Measurements from ENCODE around the gene WTAP.
"Not testable (repeated sequence)": the region's sequence is repeated elsewhere in the genome, so short reads cannot be mapped to it uniquely, and the experiment has no call there.

The WTAP gene

DNA sequence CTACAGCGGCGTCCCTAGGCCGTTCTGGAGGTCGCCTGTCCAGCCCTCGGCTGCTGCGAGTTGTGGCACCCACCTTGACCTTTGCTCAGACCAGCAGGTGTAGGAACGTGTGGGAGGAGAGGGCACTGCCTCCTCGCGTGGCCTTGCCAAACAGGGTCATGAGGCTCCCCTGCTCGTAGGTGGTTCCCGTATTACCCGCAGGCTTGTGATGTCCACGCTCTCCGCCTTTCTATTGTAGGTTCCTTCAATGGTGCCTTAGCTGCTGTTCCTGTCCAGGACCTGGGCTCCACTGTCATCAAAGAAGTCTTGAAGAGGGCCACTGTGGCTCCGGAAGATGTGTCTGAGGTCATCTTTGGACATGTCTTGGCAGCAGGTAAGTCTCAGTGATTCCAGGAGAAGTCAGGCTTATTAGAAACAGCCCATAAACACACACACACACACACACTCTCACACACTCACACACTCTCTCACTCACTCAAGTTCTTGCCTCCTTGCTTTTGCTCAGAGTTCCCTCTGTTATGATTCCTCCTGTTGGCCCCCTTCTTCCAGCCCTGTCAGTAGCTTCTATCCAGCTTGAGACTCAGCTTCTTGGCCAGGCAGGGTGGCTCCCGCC, 35.5 kb downstream of the WTAP start:
- FAIRE-seq = no peak

DNA sequence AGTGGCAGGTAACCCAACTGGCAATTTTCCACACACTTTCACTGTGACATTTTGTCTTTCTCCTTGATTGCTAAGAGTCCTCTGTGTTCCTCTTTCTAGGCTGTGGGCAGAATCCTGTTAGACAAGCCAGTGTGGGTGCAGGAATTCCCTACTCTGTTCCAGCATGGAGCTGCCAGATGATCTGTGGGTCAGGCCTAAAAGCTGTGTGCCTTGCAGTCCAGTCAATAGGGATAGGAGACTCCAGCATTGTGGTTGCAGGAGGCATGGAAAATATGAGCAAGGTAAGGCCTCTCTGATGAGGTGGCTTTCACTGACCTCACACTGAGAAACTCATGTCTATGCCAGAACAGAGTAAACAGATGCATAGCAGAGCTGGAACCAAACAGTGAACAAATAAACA, 39.6 kb downstream of the WTAP start:
- FAIRE-seq = no peak

DNA sequence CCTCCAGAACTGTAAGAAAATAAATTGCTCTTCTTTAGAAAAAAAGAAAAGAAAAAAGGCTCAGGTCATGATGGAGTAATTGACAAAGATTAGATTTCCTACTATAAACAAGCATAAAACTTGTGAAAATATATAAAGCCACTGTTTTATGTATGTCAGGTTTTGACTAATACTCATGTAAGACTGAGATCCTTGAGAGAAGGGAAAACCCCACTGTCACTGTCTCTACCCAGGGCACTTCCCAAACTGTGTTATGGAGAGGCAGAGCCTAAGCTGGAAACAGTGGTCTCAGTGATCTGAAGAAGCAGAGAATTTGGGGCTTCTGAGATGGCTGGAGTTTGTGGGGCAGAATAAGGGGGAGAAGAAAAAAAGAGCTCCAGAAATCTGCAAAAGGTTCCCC, 42.2 kb downstream of the WTAP start:
- no peak for FAIRE-seq

- no peak for FAIRE-seq
Observed at GRCh38 chr6:159772196-159772595, 44.9 kb downstream of the WTAP start.

GRCh38 chr6:159777240-159777904, 50.1 kb downstream of the WTAP start:
- FAIRE-seq = no peak

DNA sequence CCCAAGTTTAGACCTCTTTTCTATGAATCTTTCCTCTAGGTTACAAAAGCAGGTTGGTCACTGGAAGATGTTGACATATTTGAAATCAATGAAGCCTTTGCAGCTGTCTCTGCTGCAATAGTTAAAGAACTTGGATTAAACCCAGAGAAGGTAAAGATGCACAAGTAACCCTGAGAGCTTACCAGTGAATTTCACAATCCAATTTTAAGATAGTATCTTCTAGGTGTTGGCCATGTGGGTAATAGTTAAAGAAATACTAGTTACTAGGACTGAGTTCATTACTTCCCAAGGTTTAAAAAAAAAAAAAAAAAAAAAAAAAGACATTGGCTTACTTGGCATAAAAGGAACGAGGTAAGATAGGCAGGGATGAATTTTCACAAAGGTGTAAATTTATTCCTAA, 50.8 kb downstream of the WTAP start:
- FAIRE-seq = no peak

- FAIRE-seq = no peak
Observed at GRCh38 chr6:159778542-159779103, 51.3 kb downstream of the WTAP start.

- FAIRE-seq = no peak
Observed at GRCh38 chr6:159788276-159788675, 61.0 kb downstream of the WTAP start.

GRCh38 chr6:159788753-159789376, 61.6 kb downstream of the WTAP start:
- no peak for FAIRE-seq

GRCh38 chr6:159789377-159790148, 62.3 kb downstream of the WTAP start, which contains the start of gene TCP1:
Gene TCP1 (minus strand): TSS chr6:159789602. CDS start chr6:159789468, 134 bp downstream.
- peak; percentile 93 for FAIRE-seq

DNA sequence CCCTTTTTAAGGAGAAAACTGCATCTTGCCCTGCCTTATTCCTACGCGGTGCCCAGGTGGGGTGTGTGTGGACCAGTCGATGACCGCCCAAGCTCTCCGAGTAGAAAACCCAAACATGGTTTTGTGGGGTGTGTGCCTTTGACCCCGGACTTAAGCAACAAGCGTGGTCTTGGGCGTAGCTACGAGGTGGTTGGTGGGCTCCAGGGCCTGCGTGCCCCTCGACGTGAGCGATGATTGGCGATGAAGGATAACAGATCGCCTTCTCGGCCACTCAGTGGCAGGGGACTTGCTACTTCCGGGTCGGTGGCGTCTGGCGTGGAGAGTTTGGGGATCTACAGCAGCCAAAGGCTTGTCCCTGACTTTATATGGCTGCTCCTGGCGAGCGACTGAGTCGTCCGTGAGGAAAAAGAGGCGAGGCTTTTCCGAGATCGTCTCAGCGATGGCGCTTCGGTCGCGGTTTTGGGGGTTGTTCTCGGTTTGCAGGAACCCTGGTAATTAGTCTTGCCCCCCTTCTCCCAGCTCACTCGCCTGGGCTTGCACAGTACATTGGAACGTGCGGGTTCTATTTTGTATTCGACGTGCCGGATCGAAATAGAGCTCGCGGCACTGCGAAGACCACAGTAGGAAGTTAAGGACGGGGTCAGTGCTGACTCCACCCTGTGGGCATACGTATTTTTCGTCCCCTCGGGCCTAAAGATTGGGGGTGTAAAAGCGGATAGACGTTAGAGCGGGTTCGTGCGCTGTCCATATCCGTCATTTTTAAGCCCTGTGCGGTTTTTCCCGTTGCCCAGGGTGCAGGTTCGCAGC, 63.0 kb downstream of the WTAP start, which contains the start of gene MRPL18:
TSS of gene MRPL18 (plus strand) at position 319 of the 807 bp plus-strand sequence. CDS start at position 440, 121 bp downstream.
- FAIRE-seq = peak; percentile 28

GRCh38 chr6:159790956-159791598, 63.8 kb downstream of the WTAP start:
- FAIRE-seq = no peak

DNA sequence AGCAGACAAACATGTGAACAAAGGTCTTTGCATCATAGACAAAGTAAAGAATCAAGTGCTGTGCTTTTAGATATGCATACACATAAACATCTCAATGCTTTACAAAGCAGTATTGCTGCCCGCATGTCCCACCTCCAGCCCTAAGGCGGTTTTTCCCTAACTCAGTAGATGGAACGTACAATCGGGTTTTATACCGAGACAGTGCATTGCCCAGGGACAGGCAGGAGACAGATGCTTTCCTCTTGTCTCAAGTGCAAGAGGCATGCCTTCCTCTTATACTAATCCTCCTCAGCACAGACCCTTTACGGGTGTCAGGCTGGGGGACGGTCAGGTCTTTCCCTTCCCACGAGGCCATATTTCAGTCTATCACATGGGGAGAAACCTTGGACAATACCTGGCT, 67.7 kb downstream of the WTAP start:
- not testable (repeated sequence) for FAIRE-seq

DNA sequence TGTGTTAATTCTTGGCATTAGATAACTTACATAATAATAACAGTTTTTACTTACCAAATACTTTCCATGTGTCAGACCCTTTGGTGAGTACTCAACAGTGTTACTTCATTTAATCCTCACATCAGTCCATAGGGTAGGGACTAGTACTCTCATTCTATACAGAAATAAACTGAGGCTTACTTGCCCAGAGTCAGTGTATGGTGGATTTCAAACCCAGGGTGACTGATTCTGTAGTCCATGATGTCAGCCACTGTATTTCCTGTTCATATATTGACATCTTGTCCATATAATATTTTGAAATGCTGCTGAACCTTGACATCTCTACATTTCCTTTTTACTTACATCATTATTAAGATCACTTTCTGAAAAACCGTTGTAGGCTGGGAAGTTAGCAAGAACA, 70.2 kb downstream of the WTAP start:
- FAIRE-seq = no peak

DNA sequence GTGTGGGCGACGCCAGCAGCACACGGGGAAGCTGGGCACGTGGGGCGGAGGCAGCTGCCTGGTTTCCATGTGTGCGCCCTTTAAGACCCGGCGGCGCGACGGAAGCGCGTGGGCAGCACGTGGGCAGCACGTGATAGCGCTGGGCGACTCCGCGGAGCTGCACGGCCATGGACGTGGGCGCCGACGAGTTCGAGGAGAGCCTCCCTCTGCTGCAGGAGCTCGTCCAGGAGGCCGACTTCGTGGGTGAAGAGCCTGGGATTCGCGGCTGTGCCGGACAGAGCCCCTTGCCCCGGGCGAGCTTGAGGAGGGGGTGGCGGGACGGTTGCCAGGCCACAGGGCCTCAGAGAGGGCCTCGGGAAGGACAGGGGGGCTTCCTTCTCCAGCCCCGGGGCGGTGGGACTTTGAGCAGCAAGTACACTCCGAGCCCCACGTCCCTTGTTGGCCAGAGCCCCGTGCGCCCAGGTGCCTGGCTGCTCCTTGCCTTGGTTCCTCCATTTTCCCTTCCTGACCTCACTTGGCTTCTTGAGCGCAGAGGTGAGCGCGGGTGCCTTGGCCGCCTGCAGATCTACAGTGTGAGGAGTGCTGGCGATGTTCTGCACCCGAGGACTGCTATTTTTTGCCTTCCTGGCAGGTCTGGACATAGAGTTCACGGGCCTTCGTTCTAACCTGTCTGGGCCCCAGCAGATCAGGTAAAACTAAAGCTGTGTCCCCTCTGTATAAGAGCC, 73.0 kb downstream of the WTAP start, which contains the start of gene PNLDC1:
TSS of gene PNLDC1 (plus strand) at position 136 of the 725 bp plus-strand sequence. CDS start at position 168, 32 bp downstream.
- FAIRE-seq = no peak

- FAIRE-seq = no peak
Observed at GRCh38 chr6:159801935-159802334, 74.6 kb downstream of the WTAP start.

- FAIRE-seq = no peak
Observed at GRCh38 chr6:159804504-159804903, 77.2 kb downstream of the WTAP start.

- FAIRE-seq = no peak
Observed at GRCh38 chr6:159805440-159806020, 78.2 kb downstream of the WTAP start.

All from TTC549 (cell line).